HCT116 (cell line): Measurements from ENCODE around the gene MAP3K12.

Experiments
- ATF3 ChIP-seq: IDR thresholded peaks from 2 replicates; pipeline ENCODE4 v1.6.1; 2012
- CEBPB ChIP-seq: IDR thresholded peaks from 2 replicates; pipeline ENCODE4 v1.6.1; 2012; ENCODE audit warnings: low read depth
- CTCF ChIP-seq, 3 experiments: fragments of 200-600 bp in 1 of 3; sonication (generic) in 1 of 3; IDR thresholded peaks in 2 of 3; conservative IDR thresholded peaks in 1 of 3; 2 replicates each; pipeline ENCODE4 v1.5.1; 2012 to 2017; ENCODE audit warnings: low read depth in 2 of 3, low read length in 2 of 3, antibody characterized with exemption in 1 of 3, borderline replicate concordance in 1 of 3, control low read depth in 1 of 3, mild to moderate bottlenecking in 1 of 3, mixed read lengths in 1 of 3, mixed run types in 1 of 3, moderate library complexity in 1 of 3; ENCODE audit not compliant: insufficient read depth in 1 of 3
- EGR1 ChIP-seq: IDR thresholded peaks from 2 replicates; pipeline ENCODE4 v1.6.1; 2012; ENCODE audit warnings: low read depth
- ELF1 ChIP-seq: IDR thresholded peaks from 2 replicates; pipeline ENCODE4 v1.6.1; 2012; ENCODE audit warnings: low read depth, borderline replicate concordance
- EZH2 ChIP-seq: fragments of 200-600 bp; sonication (generic); IDR thresholded peaks from 2 replicates; pipeline ENCODE4 v1.6.1; 2017; ENCODE audit warnings: antibody characterized with exemption, mixed run types
- EZH2phosphoT487 ChIP-seq: fragments of 200-600 bp; IDR thresholded peaks from 2 replicates; pipeline ENCODE4 v1.6.1; 2018; ENCODE audit warnings: antibody characterized with exemption, borderline replicate concordance
- MAX ChIP-seq: IDR thresholded peaks from 2 replicates; pipeline ENCODE4 v1.6.1; 2012
- POLR2A ChIP-seq: IDR thresholded peaks from 2 replicates; pipeline ENCODE4 v1.7.0; 2011; ENCODE audit warnings: borderline replicate concordance; ENCODE audit not compliant: insufficient read depth, insufficient read length; ENCODE audit errors: extremely low read depth
- POLR2AphosphoS5 ChIP-seq: IDR thresholded peaks from 2 replicates; pipeline ENCODE4 v1.6.1; 2011; ENCODE audit warnings: mild to moderate bottlenecking, low read depth, low read length, moderate library complexity
- RAD21 ChIP-seq: IDR thresholded peaks from 2 replicates; pipeline ENCODE4 v1.6.1; 2012; ENCODE audit warnings: low read depth, mild to moderate bottlenecking
- REST ChIP-seq: IDR thresholded peaks from 2 replicates; pipeline ENCODE4 v1.6.1; 2012; ENCODE audit warnings: low read depth
- SP1 ChIP-seq: IDR thresholded peaks from 2 replicates; pipeline ENCODE4 v1.6.1; 2012; ENCODE audit warnings: low read depth
- YY1 ChIP-seq: IDR thresholded peaks from 2 replicates; pipeline ENCODE4 v1.6.1; 2011; ENCODE audit warnings: low read length, low read depth, moderate library complexity, mild to moderate bottlenecking; ENCODE audit not compliant: insufficient replicate concordance; ENCODE audit errors: extremely low read depth

GRCh38 chr12:53453953-53454640 is 45.2 kb downstream of the MAP3K12 start:
- no peak for TF ChIP-seq EZH2phosphoT487
- TF ChIP-seq CTCF (IDR thresholded peaks at IDR 0.05 in 2 of 3, conservative IDR thresholded peaks at IDR 0.05 in 1 of 3; ENCODE audit: borderline replicate concordance in 1 of 3, insufficient read depth in 1 of 3, low read depth in 2 of 3, low read length in 2 of 3): no peak
- TF ChIP-seq EZH2: no peak
- no peak for TF ChIP-seq EGR1
- no peak for TF ChIP-seq POLR2AphosphoS5
- TF ChIP-seq SP1: no peak
- no peak for TF ChIP-seq POLR2A
- TF ChIP-seq CEBPB: no peak
- no peak for TF ChIP-seq ELF1
- no peak for TF ChIP-seq YY1
- TF ChIP-seq MAX: no peak
- no peak for TF ChIP-seq RAD21
- no peak for TF ChIP-seq REST
- no peak for TF ChIP-seq ATF3
